BLaER1 (cell line): ENCODE measurements around the gene NUDT4.

Source experiments
- H3K27ac ChIP-seq: shearing (Covaris generic); formaldehyde crosslinking; 2 replicates; pipeline ENCODE4 v1.8.1; 2022
- H3K27me3 ChIP-seq: shearing (Covaris generic); formaldehyde crosslinking; 2 replicates; pipeline ENCODE4 v1.8.1; 2022
- H3K36me3 ChIP-seq: shearing (Covaris generic); formaldehyde crosslinking; 2 replicates; pipeline ENCODE4 v1.8.1; 2022
- H3K4me1 ChIP-seq: shearing (Covaris generic); formaldehyde crosslinking; 2 replicates; pipeline ENCODE4 v1.8.1; 2022
- H3K4me2 ChIP-seq: shearing (Covaris generic); formaldehyde crosslinking; 2 replicates; pipeline ENCODE4 v1.8.1; 2022
- H3K4me3 ChIP-seq: shearing (Covaris generic); formaldehyde crosslinking; 2 replicates; pipeline ENCODE4 v1.8.1; 2022
- H3K9ac ChIP-seq: shearing (Covaris generic); formaldehyde crosslinking; 2 replicates; pipeline ENCODE4 v1.8.1; 2022
- H3K9me3 ChIP-seq: shearing (Covaris generic); formaldehyde crosslinking; 2 replicates; pipeline ENCODE4 v1.8.1; 2022
- H4K20me1 ChIP-seq: shearing (Covaris generic); formaldehyde crosslinking; 2 replicates; pipeline ENCODE4 v1.8.1; 2022
- Cebpa-rat ChIP-seq: shearing (Covaris generic); IDR thresholded peaks from 2 replicates; pipeline ENCODE4 v1.8.1; 2022

The NUDT4 gene

DNA sequence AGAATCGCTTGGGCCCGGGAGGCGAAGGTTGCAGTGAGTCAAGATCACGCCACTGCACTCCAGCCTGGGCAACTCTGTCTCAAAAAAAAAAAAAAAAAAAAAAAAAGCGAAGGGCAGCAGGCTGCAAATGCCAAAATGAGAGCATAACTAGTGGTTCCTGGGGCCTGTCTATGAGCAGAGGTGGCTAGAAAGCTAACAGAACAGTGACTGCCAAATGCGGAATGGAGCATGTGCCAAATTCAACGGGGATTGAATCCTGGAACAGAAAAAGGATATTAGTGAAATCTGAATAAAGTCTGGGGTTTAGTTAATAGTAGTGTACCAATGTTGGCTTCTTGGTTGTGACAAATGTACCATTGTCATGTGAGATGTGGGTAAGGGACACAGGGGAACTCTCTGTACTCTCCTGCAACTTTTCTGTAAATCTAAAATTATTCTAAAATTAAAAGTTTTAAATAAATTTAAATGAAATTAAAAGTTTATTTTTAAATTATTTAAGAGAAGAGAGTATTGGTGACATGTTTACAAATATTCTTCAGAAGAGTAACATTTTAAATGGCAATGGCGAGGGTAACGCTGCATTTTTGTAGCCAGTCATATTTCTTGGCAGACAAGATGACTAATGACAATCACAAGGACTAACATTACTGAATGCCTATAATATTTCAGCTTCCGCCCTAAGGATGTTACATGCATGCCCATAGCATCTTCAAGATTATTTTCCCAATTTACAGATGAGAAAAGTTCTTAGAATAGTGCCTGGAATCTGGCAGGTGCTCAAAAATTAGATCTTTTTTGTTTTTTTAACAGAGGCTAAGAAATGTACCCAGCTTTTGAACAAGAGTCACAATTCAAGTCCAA lies 28.9 kb upstream of the NUDT4 start:
- peaks cover 29% of the 10 kb centered on the region for H3K4me1 ChIP-seq
- H3K4me2 ChIP-seq, result no peak overlapping the region
- no peaks in the 10 kb centered on the region for H3K36me3 ChIP-seq
- H3K27me3 ChIP-seq, result no peaks in the 10 kb centered on the region
- H3K4me3 ChIP-seq, result no peak overlapping the region
- no peaks in the 10 kb centered on the region for H3K9me3 ChIP-seq
- TF ChIP-seq Cebpa-rat, result no peak
- H3K9ac ChIP-seq, result no peak overlapping the region
- H4K20me1 ChIP-seq, result no peaks in the 10 kb centered on the region
- H3K27ac ChIP-seq, result no peak overlapping the region

DNA sequence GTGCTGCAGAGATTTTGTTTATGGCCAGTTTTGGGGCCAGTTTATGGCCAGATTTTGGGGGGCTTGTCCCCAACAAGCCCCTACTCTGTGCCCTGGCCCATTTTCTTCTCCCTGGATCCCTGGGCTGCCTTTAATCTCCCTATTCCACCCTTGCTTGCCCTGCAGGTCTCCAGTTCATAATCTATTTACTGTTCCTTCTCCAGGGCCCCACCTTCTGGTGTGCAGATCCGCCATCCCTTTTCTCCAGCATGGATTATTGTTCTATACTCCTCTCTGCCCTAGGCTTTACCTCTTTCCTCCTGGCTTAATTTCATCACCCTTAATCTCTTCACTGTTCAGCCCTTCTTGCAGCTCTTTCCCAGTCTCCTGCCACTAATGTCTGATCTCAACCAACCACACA lies 26.0 kb upstream of the NUDT4 start:
- Histone ChIP-seq H3K4me2 (no peak overlapping the region), H3K27me3 (no peaks in the 10 kb centered on the region), H4K20me1 (no peaks in the 10 kb centered on the region), H3K36me3 (no peaks in the 10 kb centered on the region), H3K27ac (no peak overlapping the region), H3K4me1 (peaks cover 11% of the 10 kb centered on the region), H3K9ac (no peak overlapping the region), H3K9me3 (no peaks in the 10 kb centered on the region), H3K4me3 (no peak overlapping the region)
- no peak for TF ChIP-seq Cebpa-rat

DNA sequence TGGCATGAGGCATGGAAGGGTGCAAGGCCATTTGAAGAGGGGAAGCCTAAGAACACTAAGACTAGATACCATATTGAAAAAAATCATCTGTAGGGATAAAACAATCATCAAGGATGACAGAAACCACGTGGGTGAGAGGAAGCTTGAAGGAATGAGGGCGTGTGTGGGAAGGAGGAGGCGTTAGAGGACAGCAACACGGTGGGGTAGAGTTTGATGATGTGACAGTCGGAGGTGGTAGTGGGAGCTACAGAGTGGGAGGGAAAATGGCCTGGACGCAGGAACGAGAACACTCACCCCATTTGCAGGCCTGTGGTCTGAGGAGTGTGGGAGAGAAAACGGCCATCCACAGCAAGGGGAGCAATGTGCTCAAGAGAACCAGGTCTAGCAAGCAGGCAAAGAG lies 25.4 kb upstream of the NUDT4 start:
- Histone ChIP-seq H4K20me1 (no peaks in the 10 kb centered on the region), H3K4me2 (no peak overlapping the region), H3K27me3 (no peaks in the 10 kb centered on the region), H3K4me3 (no peak overlapping the region), H3K36me3 (no peaks in the 10 kb centered on the region), H3K9me3 (no peaks in the 10 kb centered on the region), H3K27ac (no peak overlapping the region), H3K4me1 (peaks cover 5% of the 10 kb centered on the region; the same call in 1 of the 2 replicates), H3K9ac (no peak overlapping the region)
- no peak for TF ChIP-seq Cebpa-rat

DNA sequence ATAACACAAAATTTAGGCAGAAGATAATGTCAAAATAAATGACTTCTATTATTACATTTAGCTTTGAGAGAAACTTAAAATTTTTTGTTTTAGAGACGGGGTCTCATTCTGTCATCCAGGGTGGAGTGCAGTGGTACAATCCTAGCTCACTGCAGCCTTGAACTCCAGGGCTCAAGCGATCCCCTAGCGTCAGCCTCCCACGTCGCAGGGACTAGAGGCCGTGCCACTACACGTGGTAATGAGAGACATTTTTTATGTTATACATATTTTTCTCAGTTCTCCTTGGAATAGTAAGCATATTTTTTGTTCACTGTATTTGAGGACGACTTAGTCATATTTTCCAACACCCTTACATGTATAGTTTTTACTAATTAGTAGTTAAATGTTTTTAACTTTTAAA lies 21.5 kb upstream of the NUDT4 start:
- Histone ChIP-seq H3K4me1 (no peaks in the 10 kb centered on the region), H3K9ac (no peak overlapping the region), H3K4me2 (no peak overlapping the region), H3K4me3 (no peak overlapping the region), H3K36me3 (no peaks in the 10 kb centered on the region), H4K20me1 (no peaks in the 10 kb centered on the region), H3K27me3 (no peaks in the 10 kb centered on the region), H3K27ac (no peak overlapping the region), H3K9me3 (no peaks in the 10 kb centered on the region)
- no peak for TF ChIP-seq Cebpa-rat

DNA sequence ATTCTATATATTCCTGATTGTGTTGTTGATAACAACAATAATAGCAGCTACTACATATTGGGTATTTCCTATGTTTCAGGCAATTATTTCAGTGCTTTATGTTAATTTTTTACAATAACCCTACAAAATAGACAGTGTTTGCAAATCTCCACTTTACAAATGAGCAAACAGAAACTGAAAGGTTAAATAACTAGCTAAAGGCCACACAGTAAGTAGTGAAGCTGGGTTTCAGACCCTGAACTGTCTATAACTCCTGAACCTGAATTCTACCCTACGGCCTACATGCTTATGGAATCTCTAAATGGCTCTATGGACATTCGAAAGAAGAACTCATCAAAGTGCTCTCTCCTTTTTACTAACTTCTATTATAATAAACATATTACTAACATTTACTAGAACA lies 19.7 kb upstream of the NUDT4 start:
- Histone ChIP-seq H3K36me3 (no peaks in the 10 kb centered on the region), H3K9me3 (no peaks in the 10 kb centered on the region), H4K20me1 (no peaks in the 10 kb centered on the region), H3K4me1 (no peaks in the 10 kb centered on the region), H3K27me3 (no peaks in the 10 kb centered on the region), H3K4me3 (no peak overlapping the region), H3K9ac (no peak overlapping the region), H3K27ac (no peak overlapping the region), H3K4me2 (no peak overlapping the region)
- no peak for TF ChIP-seq Cebpa-rat

DNA sequence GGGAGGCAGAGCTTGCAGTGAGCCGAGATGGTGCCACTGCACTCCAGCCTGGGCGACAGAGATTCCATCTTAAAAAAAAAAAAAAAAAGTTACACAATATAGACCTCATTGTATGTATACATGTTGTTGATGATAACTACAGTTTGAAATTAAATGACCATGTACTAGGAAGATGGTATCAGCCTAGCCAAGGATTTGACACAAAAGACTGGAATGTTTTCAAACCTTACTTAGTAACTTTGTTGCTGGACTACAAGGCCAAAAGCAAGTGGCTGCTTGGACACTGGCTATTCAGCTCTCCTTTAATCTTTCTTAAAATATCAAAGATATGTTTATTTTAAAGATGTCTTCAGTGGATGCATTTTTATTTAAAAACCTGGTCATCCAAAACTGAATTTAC lies 18.9 kb upstream of the NUDT4 start:
- Histone ChIP-seq H3K4me3 (no peak overlapping the region), H3K27me3 (no peaks in the 10 kb centered on the region), H3K27ac (no peak overlapping the region), H3K4me1 (peaks cover 2% of the 10 kb centered on the region), H4K20me1 (no peaks in the 10 kb centered on the region), H3K9me3 (no peaks in the 10 kb centered on the region), H3K36me3 (no peaks in the 10 kb centered on the region), H3K4me2 (no peak overlapping the region), H3K9ac (no peak overlapping the region)
- no peak for TF ChIP-seq Cebpa-rat

DNA sequence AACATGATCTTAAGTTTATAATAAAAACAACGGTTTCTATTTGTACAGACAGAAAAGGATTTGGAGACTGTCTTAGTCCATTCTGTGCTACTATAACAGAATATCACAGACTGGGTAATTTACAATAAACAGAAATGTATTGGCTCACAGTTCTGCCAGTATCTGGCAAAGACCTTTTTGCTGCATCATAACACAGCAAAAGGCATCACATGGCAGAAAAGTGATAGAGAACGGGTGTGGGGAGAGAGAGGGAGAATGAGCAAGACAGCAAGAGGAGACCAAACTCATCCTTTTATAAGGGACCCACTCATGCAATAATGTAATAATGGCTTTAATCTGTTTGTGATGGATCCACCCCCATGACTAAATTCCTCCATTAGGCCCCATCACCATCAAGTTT lies 17.0 kb upstream of the NUDT4 start:
- no peak overlapping the region for H3K9ac ChIP-seq
- TF ChIP-seq Cebpa-rat, result no peak
- no peak overlapping the region for H3K4me2 ChIP-seq
- no peaks in the 10 kb centered on the region for H3K27me3 ChIP-seq
- H4K20me1 ChIP-seq, result no peaks in the 10 kb centered on the region
- no peaks in the 10 kb centered on the region for H3K9me3 ChIP-seq
- peaks cover 11% of the 10 kb centered on the region for H3K4me1 ChIP-seq
- H3K27ac ChIP-seq, result no peak overlapping the region
- no peak overlapping the region for H3K4me3 ChIP-seq
- no peaks in the 10 kb centered on the region for H3K36me3 ChIP-seq

DNA sequence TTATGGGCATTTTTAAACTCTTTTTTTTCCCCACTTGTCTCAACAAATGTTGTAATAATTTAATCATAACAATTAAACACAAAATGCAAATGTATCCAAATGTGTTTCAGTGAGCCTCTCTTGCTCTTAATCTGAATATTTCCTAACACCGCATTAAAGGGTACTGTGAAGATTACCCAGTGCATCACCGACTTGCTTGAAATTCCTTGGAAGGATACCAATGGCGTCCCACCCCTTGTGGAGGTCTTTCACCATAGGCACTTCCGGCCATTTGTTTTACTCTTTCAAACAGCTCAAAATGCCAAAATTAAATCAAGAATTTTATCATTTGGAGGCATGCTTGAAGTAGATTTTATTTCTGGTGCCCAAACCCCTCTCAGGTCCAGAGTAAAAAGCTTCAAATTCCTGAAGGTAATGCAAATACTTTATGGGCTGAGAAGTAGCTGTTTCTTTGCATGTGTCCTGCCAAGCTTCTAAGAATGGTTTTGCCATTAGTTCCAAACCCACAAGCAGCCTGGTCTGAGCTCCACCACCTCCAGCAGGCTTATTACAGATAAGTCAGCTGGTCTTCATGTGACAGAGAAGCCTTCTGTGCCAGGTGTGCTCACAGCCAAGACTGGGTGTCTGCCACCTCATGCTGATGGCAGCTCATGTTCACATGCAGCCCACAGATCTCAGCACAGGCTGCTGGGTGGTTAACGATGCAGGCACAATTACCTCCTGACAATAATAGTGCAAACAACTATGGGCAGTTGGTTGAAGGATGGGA lies 16.4 kb upstream of the NUDT4 start:
- no peaks in the 10 kb centered on the region for H3K27me3 ChIP-seq
- no peak for TF ChIP-seq Cebpa-rat

DNA sequence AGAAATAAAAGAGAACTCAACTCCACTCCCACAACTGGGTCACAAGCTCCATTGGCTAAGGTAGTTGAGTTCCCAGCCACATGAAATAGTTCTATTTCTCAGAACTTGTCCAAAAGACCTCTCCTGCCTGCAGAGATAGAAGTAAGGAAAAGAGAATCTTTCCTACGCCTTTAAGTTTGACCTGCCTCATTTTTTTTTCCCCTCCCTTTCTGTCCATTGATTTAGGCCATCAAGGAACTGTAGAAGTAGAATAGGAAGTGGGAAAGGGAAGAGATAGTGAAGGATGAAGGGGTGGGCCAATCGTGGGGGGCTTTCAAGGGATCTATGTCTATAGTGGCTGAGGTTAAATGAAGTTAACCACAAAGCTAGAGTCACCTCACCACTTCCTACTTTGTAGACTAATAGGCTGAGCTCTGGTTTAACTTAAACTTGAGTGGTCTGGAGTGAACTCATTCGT lies 13.9 kb upstream of the NUDT4 start:
- Histone ChIP-seq H3K9me3 (no peaks in the 10 kb centered on the region), H3K4me3 (no peak overlapping the region), H3K4me2 (peak overlapping the region; percentile 43; the same call in 1 of the 2 replicates), H3K4me1 (peaks cover 11% of the 10 kb centered on the region), H3K27me3 (no peaks in the 10 kb centered on the region), H3K36me3 (no peaks in the 10 kb centered on the region), H4K20me1 (no peaks in the 10 kb centered on the region), H3K9ac (no peak overlapping the region), H3K27ac (no peak overlapping the region)
- no peak for TF ChIP-seq Cebpa-rat

More for the DNA sequence above, 16.4 kb upstream of the NUDT4 start:
- Histone ChIP-seq H3K4me2 (no peak overlapping the region), H4K20me1 (no peaks in the 10 kb centered on the region), H3K9ac (no peak overlapping the region), H3K27ac (no peak overlapping the region), H3K4me3 (no peak overlapping the region), H3K9me3 (no peaks in the 10 kb centered on the region), H3K36me3 (no peaks in the 10 kb centered on the region), H3K4me1 (peaks cover 11% of the 10 kb centered on the region)
